H1 (cell line): ENCODE results near the gene RGR.

ENCODE experiments used
- CBX5 ChIP-seq: fragments of 300-800, 300-1000 bp; sonication (generic); IDR thresholded peaks from 2 replicates; pipeline ENCODE4 v1.7.1; 2016; ENCODE audit warnings: antibody characterized with exemption, low read length, low read depth
- CHD2 ChIP-seq: IDR thresholded peaks from 2 replicates; pipeline ENCODE4 v1.6.1; 2012; ENCODE audit warnings: low read length, improper control_type of control experiment
- CREB1 ChIP-seq: IDR thresholded peaks from 2 replicates; pipeline ENCODE4 v1.6.1; 2012; ENCODE audit warnings: inconsistent platforms
- CTCF ChIP-seq, 3 experiments: IDR thresholded peaks; 1 replicate in 2 of 3; 2 replicates in 1 of 3; pipeline versions ENCODE4 v1.5.1 to v1.6.1; 2011; ENCODE audit warnings: low read length in 3 of 3, mild to moderate bottlenecking in 3 of 3, inconsistent platforms in 2 of 3, low read depth in 1 of 3, moderate library complexity in 1 of 3; ENCODE audit not compliant: insufficient read depth in 1 of 3; ENCODE audit errors: control extremely low read depth in 1 of 3
- EP300 ChIP-seq, 2 experiments: IDR thresholded peaks; 1 replicate in 1 of 2; 2 replicates in 1 of 2; pipeline ENCODE4 v1.6.1; 2011 to 2012; ENCODE audit warnings: low read depth in 2 of 2, low read length in 2 of 2, mild to moderate bottlenecking in 2 of 2, borderline replicate concordance in 1 of 2, inconsistent platforms in 1 of 2, moderate library complexity in 1 of 2
- EZH2 ChIP-seq: fragments of 200-600 bp; sonication (generic); IDR thresholded peaks from 2 replicates; pipeline ENCODE4 v1.7.1; 2012; ENCODE audit warnings: low read depth, mild to moderate bottlenecking, moderate library complexity, low read length, inconsistent platforms; ENCODE audit not compliant: severe bottlenecking
- JUN ChIP-seq: IDR thresholded peaks from 2 replicates; pipeline ENCODE4 v1.6.1; 2011; ENCODE audit warnings: low read depth, mild to moderate bottlenecking, improper control_type of control experiment, low read length
- KDM5A ChIP-seq: fragments of 200-600 bp; IDR thresholded peaks from 2 replicates; pipeline ENCODE4 v1.7.1; 2012; ENCODE audit warnings: mild to moderate bottlenecking, low read length, inconsistent platforms, mixed read lengths
- POLR2A ChIP-seq, 2 experiments: IDR thresholded peaks; 1 replicate in 1 of 2; 2 replicates in 1 of 2; pipeline ENCODE4 v1.6.1; 2011; ENCODE audit warnings: low read depth in 2 of 2, low read length in 2 of 2, mild to moderate bottlenecking in 2 of 2; ENCODE audit errors: control extremely low read depth in 1 of 2
- POLR2AphosphoS5 ChIP-seq: IDR thresholded peaks from 2 replicates; pipeline ENCODE4 v1.6.1; 2011; ENCODE audit warnings: low read depth, low read length
- RXRA ChIP-seq: IDR thresholded peaks from 2 replicates; pipeline ENCODE4 v1.6.1; 2011; ENCODE audit warnings: low read depth, mild to moderate bottlenecking, low read length, moderate library complexity; ENCODE audit not compliant: insufficient read depth
- SRF ChIP-seq: IDR thresholded peaks from 2 replicates; pipeline ENCODE4 v1.6.1; 2011; ENCODE audit warnings: mild to moderate bottlenecking, low read depth, low read length, moderate library complexity
- TAF7 ChIP-seq: optimal IDR thresholded peaks from 2 replicates; pipeline ENCODE3; 2011; ENCODE audit warnings: low read depth, mild to moderate bottlenecking, inconsistent platforms, low read length, moderate library complexity, borderline replicate concordance

DNA sequence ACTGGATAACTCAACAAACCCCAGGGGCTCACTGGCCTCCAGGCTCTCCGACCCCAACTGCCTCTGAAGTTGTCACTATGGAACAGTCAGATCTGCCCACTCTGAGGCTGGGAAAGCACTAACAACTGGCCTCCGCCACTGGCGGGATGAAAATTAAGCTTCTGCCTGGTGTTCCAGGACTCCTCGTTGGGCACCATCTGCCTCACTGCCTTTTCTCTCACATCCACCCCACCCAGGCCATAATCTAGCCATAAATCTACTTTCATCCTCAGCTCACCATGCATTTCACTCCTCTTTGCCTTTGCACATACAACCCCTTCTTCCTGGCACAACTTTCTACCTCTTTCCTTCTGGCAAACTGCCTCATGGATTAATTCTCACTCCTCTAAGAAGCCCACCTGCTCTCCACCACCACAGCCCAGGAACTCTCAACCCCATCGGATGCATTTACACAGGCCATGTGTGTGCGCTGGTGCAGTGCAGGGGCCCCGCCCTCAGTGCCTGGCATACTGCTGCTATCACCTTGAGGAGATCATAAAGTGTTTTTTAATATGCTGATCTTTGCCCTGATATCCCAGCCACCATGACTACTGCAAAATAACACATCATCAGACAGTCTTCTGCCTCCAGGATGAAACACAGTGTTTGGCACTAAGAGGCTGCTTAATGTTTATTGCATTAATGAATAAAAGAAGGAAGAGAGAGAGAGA, 46.5 kb upstream of the RGR start:
- TF ChIP-seq EP300 (IDR thresholded peaks at IDR 0.05; ENCODE audit: borderline replicate concordance in 1 of 2, low read depth in 2 of 2, low read length in 2 of 2) (no peak), SRF (no peak), POLR2A (IDR thresholded peaks at IDR 0.05; ENCODE audit: control extremely low read depth in 1 of 2, low read depth in 2 of 2, low read length in 2 of 2) (no peak), RXRA (no peak), POLR2AphosphoS5 (no peak), CREB1 (no peak), CBX5 (no peak), CHD2 (no peak), CTCF (IDR thresholded peaks at IDR 0.05; ENCODE audit: control extremely low read depth in 1 of 3, insufficient read depth in 1 of 3, low read depth in 1 of 3, low read length in 3 of 3) (no peak), KDM5A (no peak), TAF7 (no peak), JUN (no peak), EZH2 (no peak)
